ENCODE measurements around the gene GLCCI1. TPM values are rescaled to one million over a fixed set of nuclear protein-coding genes. Genes with fewer than 3 reads are reported as not detected.

GLCCI1 gene
- 2.6 and 3.1 TPM in 2 replicates for total RNA-seq (2014; rRNA removed; shearing (Covaris generic))

DNA sequence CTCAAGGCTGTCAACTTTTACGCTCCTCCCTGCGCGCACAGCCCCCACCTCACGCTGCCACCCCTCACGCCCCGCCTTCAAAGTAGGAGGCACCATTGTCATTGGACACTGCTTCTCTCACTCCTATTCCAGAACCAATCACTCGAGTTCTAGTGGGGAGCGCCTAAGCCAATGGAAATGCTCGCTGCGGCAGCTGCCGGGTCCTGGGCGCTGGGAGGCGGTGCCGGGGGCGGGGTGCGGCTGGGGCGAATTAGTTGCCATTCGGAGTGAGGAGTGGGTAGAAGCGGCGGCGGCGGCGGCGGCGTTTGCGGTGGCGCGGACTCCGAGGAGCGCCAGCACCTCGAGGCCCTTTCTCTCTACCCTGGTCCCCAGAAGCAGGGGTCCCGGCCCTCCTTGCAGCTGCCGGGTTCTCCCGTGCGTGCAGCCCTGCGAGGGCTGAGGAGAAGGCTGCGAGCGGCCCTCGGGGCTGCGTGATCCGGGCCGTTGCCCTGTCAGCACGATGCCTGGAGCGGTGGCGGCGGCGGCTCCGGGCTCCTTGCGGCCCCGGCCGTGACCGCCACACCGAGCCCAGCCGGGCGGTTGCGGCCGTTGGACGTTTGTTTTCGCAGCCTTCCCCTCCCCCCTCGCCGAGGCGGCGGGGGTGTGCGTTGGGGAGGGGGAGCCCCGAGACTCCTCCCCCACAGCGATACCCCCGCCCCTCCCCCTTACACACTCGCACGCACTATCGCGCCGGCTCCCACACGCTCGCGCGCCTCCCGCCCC is at the start of gene GLCCI1:
GLCCI1 (plus strand) TSS at position 253 of the 762 bp plus-strand sequence. CDS start 555 bp downstream, outside the sequence.
- peak; percentile 97 for DNase-seq (ENCODE audit: low read depth)

DNA sequence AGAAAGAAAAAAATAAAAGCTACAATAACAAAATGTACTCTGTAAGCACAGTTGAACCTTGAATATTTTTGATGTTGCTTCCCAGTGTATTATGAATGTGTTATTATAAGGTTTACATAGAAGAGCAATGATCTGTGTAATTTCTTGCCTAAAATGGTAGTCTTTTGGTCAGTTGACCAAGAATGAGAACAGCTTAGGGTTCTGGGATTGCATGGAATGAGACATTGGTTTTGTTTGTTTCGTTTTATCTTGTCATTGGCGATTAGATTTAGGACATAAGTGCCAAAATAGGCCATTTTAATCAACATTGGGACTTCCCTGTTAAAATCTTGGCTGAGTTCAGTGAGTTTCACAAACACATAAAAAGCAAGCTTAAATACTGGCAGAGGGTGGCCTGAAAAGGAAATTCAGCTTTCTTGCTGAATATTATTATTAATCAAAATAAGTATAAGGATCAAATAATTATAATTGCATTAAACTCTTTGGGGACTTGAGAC is 49.1 kb upstream of the GLCCI1 start:
- DNase-seq (ENCODE audit: low read depth) = no peak

GRCh38 chr7:7920056-7920455 is 48.5 kb upstream of the GLCCI1 start:
- DNase-seq (ENCODE audit: low read depth) = no peak

GRCh38 chr7:7920481-7920880 is 48.1 kb upstream of the GLCCI1 start:
- DNase-seq (ENCODE audit: low read depth) = no peak

- no peak for DNase-seq (ENCODE audit: low read depth)
These were observed 46.8 kb upstream of the GLCCI1 start for GRCh38 chr7:7921830-7922229.

- DNase-seq (ENCODE audit: low read depth) = no peak
These were observed 45.8 kb upstream of the GLCCI1 start for GRCh38 chr7:7922684-7923385.

GRCh38 chr7:7923818-7924217 is 44.8 kb upstream of the GLCCI1 start:
- no peak for DNase-seq (ENCODE audit: low read depth)

- DNase-seq (ENCODE audit: low read depth) = no peak
These were observed 44.3 kb upstream of the GLCCI1 start for GRCh38 chr7:7924303-7924702.

- DNase-seq (ENCODE audit: low read depth) = no peak
These were observed 37.0 kb upstream of the GLCCI1 start for GRCh38 chr7:7931626-7932025.

DNA sequence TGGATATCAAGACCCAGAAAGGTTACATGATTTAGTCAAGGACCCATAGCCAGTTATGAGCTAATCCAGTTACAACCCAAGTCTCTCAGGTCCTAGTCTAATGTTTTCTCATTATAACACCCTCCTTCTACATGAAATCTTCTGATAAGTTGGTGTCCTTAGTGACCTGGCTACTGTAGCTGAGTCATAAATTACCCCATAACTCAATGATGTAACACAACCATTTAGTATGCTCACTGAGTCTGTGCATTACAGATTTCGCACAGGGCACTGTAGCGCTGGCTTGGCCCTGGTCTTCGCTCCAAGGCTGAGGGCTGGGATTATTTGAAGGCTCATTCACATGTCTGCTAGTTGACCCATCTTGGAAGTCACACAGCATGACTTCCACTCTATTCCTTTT is 36.0 kb upstream of the GLCCI1 start:
- DNase-seq (ENCODE audit: low read depth) = no peak

- no peak for DNase-seq (ENCODE audit: low read depth)
These were observed 34.6 kb upstream of the GLCCI1 start for GRCh38 chr7:7933915-7934526.

- DNase-seq (ENCODE audit: low read depth) = no peak
These were observed 33.7 kb upstream of the GLCCI1 start for GRCh38 chr7:7934945-7935344.

DNA sequence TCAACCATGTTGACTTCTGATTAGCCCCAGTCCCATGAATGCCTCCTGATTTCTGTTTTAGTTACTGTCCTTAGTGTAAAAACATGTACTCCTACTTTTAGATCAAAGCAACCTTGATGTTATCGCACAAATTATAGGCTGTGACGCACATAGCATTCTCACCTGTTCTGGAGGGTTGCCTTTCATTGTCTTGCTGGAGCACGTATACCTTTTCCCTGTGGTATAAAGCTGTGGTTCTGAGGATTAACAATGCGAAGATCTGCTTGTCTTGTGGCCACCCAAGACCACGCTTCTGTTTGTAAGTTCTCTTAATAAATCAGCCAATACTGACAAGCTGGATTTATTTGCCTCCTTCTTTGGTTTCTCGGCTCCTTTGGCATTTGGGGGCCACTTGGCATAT is 30.1 kb upstream of the GLCCI1 start:
- no peak for DNase-seq (ENCODE audit: low read depth)

DNA sequence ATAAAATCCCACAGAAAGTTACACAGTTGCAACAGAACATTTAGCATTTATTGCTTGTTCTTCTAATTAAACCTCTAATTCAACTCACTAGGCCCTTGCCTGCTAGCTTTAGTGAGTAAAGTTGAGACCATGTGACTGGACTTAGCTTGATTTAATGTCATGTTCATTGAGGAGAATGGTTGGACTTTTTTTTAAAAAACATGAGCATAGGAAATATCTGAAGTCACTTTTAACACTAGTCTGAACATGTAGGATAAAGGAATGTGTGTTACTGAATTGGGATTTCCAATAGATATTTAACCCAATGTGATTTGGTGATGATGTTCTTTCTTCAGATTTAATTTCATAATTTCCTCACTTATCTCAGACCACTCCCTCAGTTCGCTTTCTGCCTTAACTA is 24.6 kb upstream of the GLCCI1 start:
- no peak for DNase-seq (ENCODE audit: low read depth)

GRCh38 chr7:7944619-7945282 is 23.8 kb upstream of the GLCCI1 start:
- no peak for DNase-seq (ENCODE audit: low read depth)

- DNase-seq (ENCODE audit: low read depth) = no peak
These were observed 22.1 kb upstream of the GLCCI1 start for GRCh38 chr7:7946486-7946885.

DNA sequence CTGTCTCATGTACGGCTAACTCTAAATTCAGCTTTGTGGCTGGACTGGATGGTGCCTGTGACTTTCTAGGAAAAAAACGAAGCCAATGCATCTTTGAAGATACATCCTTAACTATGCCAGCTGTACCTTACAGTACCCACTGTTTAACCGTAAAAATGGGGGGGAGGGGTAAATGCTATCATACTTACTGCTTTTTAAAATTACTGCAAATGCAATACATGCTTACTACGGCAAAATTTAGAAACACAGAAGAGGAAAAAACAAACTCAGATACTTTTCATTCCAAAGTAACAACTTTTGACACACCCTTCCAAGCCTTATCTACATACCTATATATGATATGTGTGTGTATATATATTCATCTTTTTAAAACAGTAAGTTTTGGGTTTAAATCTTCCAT is 20.4 kb upstream of the GLCCI1 start:
- no peak for DNase-seq (ENCODE audit: low read depth)

GRCh38 chr7:7953806-7954205 is 14.8 kb upstream of the GLCCI1 start:
- no peak for DNase-seq (ENCODE audit: low read depth)

DNA sequence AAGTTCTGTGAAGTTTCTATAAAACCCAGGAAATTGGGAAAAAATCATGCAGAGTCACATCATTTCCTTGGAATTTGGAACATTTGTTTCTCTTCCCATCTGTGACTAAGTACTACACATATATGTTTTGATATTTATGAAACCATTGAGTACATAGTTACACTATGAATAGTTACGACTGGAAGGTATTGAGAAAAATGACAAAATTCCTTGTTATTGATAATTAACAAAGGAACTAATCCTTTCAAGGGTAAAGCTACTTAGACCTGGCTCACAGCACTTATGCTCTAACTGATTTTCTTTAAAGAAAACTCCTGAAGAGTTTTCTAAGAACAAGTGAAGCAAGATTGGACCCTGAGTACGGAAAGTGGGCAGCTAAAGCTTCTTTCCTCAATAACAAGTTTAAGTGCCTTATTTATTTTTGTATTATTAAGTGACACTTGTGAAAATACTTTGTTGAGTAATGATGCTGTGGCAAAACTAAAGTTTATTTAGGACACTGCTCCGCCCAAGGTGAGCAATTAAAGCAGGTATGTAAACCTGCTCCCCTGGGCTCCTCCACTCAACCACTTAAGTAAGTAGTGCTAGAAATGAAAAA is 12.0 kb upstream of the GLCCI1 start:
- DNase-seq (ENCODE audit: low read depth) = no peak

DNA sequence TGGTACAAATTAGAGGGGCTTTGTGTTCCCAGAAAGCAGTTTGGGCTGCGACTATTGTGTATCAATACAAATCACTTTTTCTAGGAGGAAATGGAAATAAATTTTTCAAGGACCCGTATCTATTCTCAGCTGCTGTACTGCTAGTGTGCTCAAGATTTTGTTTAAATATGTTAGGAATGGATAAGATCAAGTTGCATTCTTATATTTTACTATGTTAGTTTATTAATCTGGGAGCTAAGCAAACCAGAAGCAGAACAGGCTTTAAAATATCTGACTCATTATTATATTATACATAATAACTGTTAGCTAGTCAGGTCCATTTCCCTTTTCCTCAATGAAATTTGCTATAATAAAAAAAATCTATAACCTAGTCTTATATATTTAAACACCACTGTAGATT is 11.1 kb upstream of the GLCCI1 start:
- no peak for DNase-seq (ENCODE audit: low read depth)

- no peak for DNase-seq (ENCODE audit: low read depth)
These were observed 8.5 kb upstream of the GLCCI1 start for GRCh38 chr7:7959979-7960670.

Data from RPMI7951 (cell line).